ENCODE measurements around the gene FBXO22. TPM values are rescaled to one million over a fixed set of nuclear protein-coding genes. Genes with fewer than 3 reads are reported as not detected.
"Not testable (repeated sequence)": the region's sequence is repeated elsewhere in the genome, so short reads cannot be mapped to it uniquely, and the experiment has no call there.

FBXO22 gene
- polyA plus RNA-seq, 2 donors = 6.0 to 12.9 TPM

GRCh38 chr15:75910355-75910754 is 6.7 kb downstream of the FBXO22 start:
- not testable (repeated sequence) for H3K27ac ChIP-seq (ENCODE audit: low read depth in 2 of 2, low read length in 1 of 2); H3K27me3 ChIP-seq (ENCODE audit: control insufficient read depth in 1 of 2, insufficient read depth in 2 of 2, low read length in 2 of 2); H3K36me3 ChIP-seq (ENCODE audit: control insufficient read depth in 2 of 2, insufficient read depth in 2 of 2, low read length in 1 of 2); H3K4me1 ChIP-seq (ENCODE audit: control insufficient read depth in 2 of 2, insufficient read depth in 2 of 2, low read length in 1 of 2); H3K9me3 ChIP-seq (ENCODE audit: control insufficient read depth in 2 of 2, insufficient read depth in 1 of 2, low read depth in 1 of 2, low read length in 1 of 2); H3K4me3 ChIP-seq (ENCODE audit: low read depth in 1 of 2, low read length in 2 of 2)
- 89 to 91% methylated on average over 3 of the region's 3 CpGs for WGBS, 2 donors

- H3K4me3 ChIP-seq (ENCODE audit: low read depth in 1 of 2, low read length in 2 of 2) = no peak overlapping the region
- no peaks in the 10 kb centered on the region for H3K27me3 ChIP-seq (ENCODE audit: control insufficient read depth in 1 of 2, insufficient read depth in 2 of 2, low read length in 2 of 2)
- H3K36me3 ChIP-seq (ENCODE audit: control insufficient read depth in 2 of 2, insufficient read depth in 2 of 2, low read length in 1 of 2) = peaks cover 0 to 3% of the 10 kb centered on the region in 2 donors
- 80 to 93% methylated on average over 1 of the region's 1 CpG for WGBS, 2 donors
- H3K27ac ChIP-seq (ENCODE audit: low read depth in 2 of 2, low read length in 1 of 2) = no peak overlapping the region
- no peaks in the 10 kb centered on the region for H3K9me3 ChIP-seq (ENCODE audit: control insufficient read depth in 2 of 2, insufficient read depth in 1 of 2, low read depth in 1 of 2, low read length in 1 of 2)
- peaks cover 0 to under 1% of the 10 kb centered on the region in 2 donors for H3K4me1 ChIP-seq (ENCODE audit: control insufficient read depth in 2 of 2, insufficient read depth in 2 of 2, low read length in 1 of 2)
Measured at GRCh38 chr15:75916978-75917377, 13.3 kb downstream of the FBXO22 start.

- H3K27me3 ChIP-seq (ENCODE audit: control insufficient read depth in 1 of 2, insufficient read depth in 2 of 2, low read length in 2 of 2) = no peaks in the 10 kb centered on the region
- no peak overlapping the region for H3K27ac ChIP-seq (ENCODE audit: low read depth in 2 of 2, low read length in 1 of 2)
- peaks cover 0 to 7% of the 10 kb centered on the region in 2 donors for H3K4me1 ChIP-seq (ENCODE audit: control insufficient read depth in 2 of 2, insufficient read depth in 2 of 2, low read length in 1 of 2)
- WGBS, 2 donors = 95 to 96% methylated on average over 1 of the region's 1 CpG
- H3K9me3 ChIP-seq (ENCODE audit: control insufficient read depth in 2 of 2, insufficient read depth in 1 of 2, low read depth in 1 of 2, low read length in 1 of 2) = no peaks in the 10 kb centered on the region
- no peak overlapping the region for H3K4me3 ChIP-seq (ENCODE audit: low read depth in 1 of 2, low read length in 2 of 2)
- H3K36me3 ChIP-seq (ENCODE audit: control insufficient read depth in 2 of 2, insufficient read depth in 2 of 2, low read length in 1 of 2) = peaks cover 0 to 3% of the 10 kb centered on the region in 2 donors
Measured at GRCh38 chr15:75918135-75918534, 14.5 kb downstream of the FBXO22 start.

- Histone ChIP-seq H3K4me1 (ENCODE audit: control insufficient read depth in 2 of 2, insufficient read depth in 2 of 2, low read length in 1 of 2) (peaks cover 0 to 7% of the 10 kb centered on the region in 2 donors), H3K36me3 (ENCODE audit: control insufficient read depth in 2 of 2, insufficient read depth in 2 of 2, low read length in 1 of 2) (peaks cover 0 to 2% of the 10 kb centered on the region in 2 donors), H3K4me3 (ENCODE audit: low read depth in 1 of 2, low read length in 2 of 2) (no peak overlapping the region), H3K9me3 (ENCODE audit: control insufficient read depth in 2 of 2, insufficient read depth in 1 of 2, low read depth in 1 of 2, low read length in 1 of 2) (no peaks in the 10 kb centered on the region), H3K27ac (ENCODE audit: low read depth in 2 of 2, low read length in 1 of 2) (no peak overlapping the region), H3K27me3 (ENCODE audit: control insufficient read depth in 1 of 2, insufficient read depth in 2 of 2, low read length in 2 of 2) (no peaks in the 10 kb centered on the region)
- WGBS, 2 donors = 98 to 100% methylated on average over 1 of the region's 1 CpG
Measured at GRCh38 chr15:75920079-75920478, 16.4 kb downstream of the FBXO22 start.

- H3K27me3 ChIP-seq (ENCODE audit: control insufficient read depth in 1 of 2, insufficient read depth in 2 of 2, low read length in 2 of 2) = no peaks in the 10 kb centered on the region
- no peaks in the 10 kb centered on the region for H3K9me3 ChIP-seq (ENCODE audit: control insufficient read depth in 2 of 2, insufficient read depth in 1 of 2, low read depth in 1 of 2, low read length in 1 of 2)
- no peak overlapping the region for H3K27ac ChIP-seq (ENCODE audit: low read depth in 2 of 2, low read length in 1 of 2)
- H3K4me1 ChIP-seq (ENCODE audit: control insufficient read depth in 2 of 2, insufficient read depth in 2 of 2, low read length in 1 of 2) = peaks cover 0 to 7% of the 10 kb centered on the region in 2 donors
- H3K36me3 ChIP-seq (ENCODE audit: control insufficient read depth in 2 of 2, insufficient read depth in 2 of 2, low read length in 1 of 2) = peaks cover 0 to 2% of the 10 kb centered on the region in 2 donors
- no peak overlapping the region for H3K4me3 ChIP-seq (ENCODE audit: low read depth in 1 of 2, low read length in 2 of 2)
- WGBS, 2 donors = 67 to 75% methylated on average over 9 of the region's 9 CpGs
Measured at GRCh38 chr15:75921732-75922703, 18.3 kb downstream of the FBXO22 start.

GRCh38 chr15:75923756-75924155 is 20.1 kb downstream of the FBXO22 start:
- peaks cover 0 to 2% of the 10 kb centered on the region in 2 donors for H3K36me3 ChIP-seq (ENCODE audit: control insufficient read depth in 2 of 2, insufficient read depth in 2 of 2, low read length in 1 of 2)
- 93 to 97% methylated on average over 4 of the region's 4 CpGs for WGBS, 2 donors
- no peaks in the 10 kb centered on the region for H3K27me3 ChIP-seq (ENCODE audit: control insufficient read depth in 1 of 2, insufficient read depth in 2 of 2, low read length in 2 of 2)
- H3K4me3 ChIP-seq (ENCODE audit: low read depth in 1 of 2, low read length in 2 of 2) = no peak overlapping the region
- no peak overlapping the region for H3K27ac ChIP-seq (ENCODE audit: low read depth in 2 of 2, low read length in 1 of 2)
- peaks cover 0 to 7% of the 10 kb centered on the region in 2 donors for H3K4me1 ChIP-seq (ENCODE audit: control insufficient read depth in 2 of 2, insufficient read depth in 2 of 2, low read length in 1 of 2)
- H3K9me3 ChIP-seq (ENCODE audit: control insufficient read depth in 2 of 2, insufficient read depth in 1 of 2, low read depth in 1 of 2, low read length in 1 of 2) = no peaks in the 10 kb centered on the region

- 82 to 86% methylated on average over 1 of the region's 1 CpG for WGBS, 2 donors
- Histone ChIP-seq H3K4me1 (ENCODE audit: control insufficient read depth in 2 of 2, insufficient read depth in 2 of 2, low read length in 1 of 2) (peaks cover 0 to 7% of the 10 kb centered on the region in 2 donors), H3K27ac (ENCODE audit: low read depth in 2 of 2, low read length in 1 of 2) (no peak overlapping the region), H3K36me3 (ENCODE audit: control insufficient read depth in 2 of 2, insufficient read depth in 2 of 2, low read length in 1 of 2) (peaks cover 0 to 2% of the 10 kb centered on the region in 2 donors), H3K4me3 (ENCODE audit: low read depth in 1 of 2, low read length in 2 of 2) (no peak overlapping the region), H3K27me3 (ENCODE audit: control insufficient read depth in 1 of 2, insufficient read depth in 2 of 2, low read length in 2 of 2) (no peaks in the 10 kb centered on the region), H3K9me3 (ENCODE audit: control insufficient read depth in 2 of 2, insufficient read depth in 1 of 2, low read depth in 1 of 2, low read length in 1 of 2) (no peaks in the 10 kb centered on the region)
Measured at GRCh38 chr15:75924576-75924975, 20.9 kb downstream of the FBXO22 start.

GRCh38 chr15:75925440-75925839 is 21.8 kb downstream of the FBXO22 start:
- 83 to 85% methylated on average over 2 of the region's 2 CpGs for WGBS, 2 donors
- H3K27me3 ChIP-seq (ENCODE audit: control insufficient read depth in 1 of 2, insufficient read depth in 2 of 2, low read length in 2 of 2) = no peaks in the 10 kb centered on the region
- H3K4me1 ChIP-seq (ENCODE audit: control insufficient read depth in 2 of 2, insufficient read depth in 2 of 2, low read length in 1 of 2) = peaks cover 0 to 7% of the 10 kb centered on the region in 2 donors
- H3K4me3 ChIP-seq (ENCODE audit: low read depth in 1 of 2, low read length in 2 of 2) = no peak overlapping the region
- no peaks in the 10 kb centered on the region for H3K9me3 ChIP-seq (ENCODE audit: control insufficient read depth in 2 of 2, insufficient read depth in 1 of 2, low read depth in 1 of 2, low read length in 1 of 2)
- H3K27ac ChIP-seq (ENCODE audit: low read depth in 2 of 2, low read length in 1 of 2) = no peak overlapping the region
- peaks cover 0 to 2% of the 10 kb centered on the region in 2 donors for H3K36me3 ChIP-seq (ENCODE audit: control insufficient read depth in 2 of 2, insufficient read depth in 2 of 2, low read length in 1 of 2)

GRCh38 chr15:75926931-75927330 is 23.3 kb downstream of the FBXO22 start:
- 96 to 97% methylated on average over 3 of the region's 3 CpGs for WGBS, 2 donors
- Histone ChIP-seq H3K4me3 (ENCODE audit: low read depth in 1 of 2, low read length in 2 of 2) (no peak overlapping the region), H3K36me3 (ENCODE audit: control insufficient read depth in 2 of 2, insufficient read depth in 2 of 2, low read length in 1 of 2) (peaks cover 0 to 2% of the 10 kb centered on the region in 2 donors)

More at GRCh38 chr15:75926931-75927330, 23.3 kb downstream of the FBXO22 start:
- H3K4me1 ChIP-seq (ENCODE audit: control insufficient read depth in 2 of 2, insufficient read depth in 2 of 2, low read length in 1 of 2) = peaks cover 0 to 7% of the 10 kb centered on the region in 2 donors
- no peak overlapping the region for H3K27ac ChIP-seq (ENCODE audit: low read depth in 2 of 2, low read length in 1 of 2)
- H3K27me3 ChIP-seq (ENCODE audit: control insufficient read depth in 1 of 2, insufficient read depth in 2 of 2, low read length in 2 of 2) = no peaks in the 10 kb centered on the region
- no peaks in the 10 kb centered on the region for H3K9me3 ChIP-seq (ENCODE audit: control insufficient read depth in 2 of 2, insufficient read depth in 1 of 2, low read depth in 1 of 2, low read length in 1 of 2)
